ENCODE data around the gene RNASE11. TPM values are rescaled to one million over a fixed set of nuclear protein-coding genes. Genes with fewer than 3 reads are reported as not detected.

The RNASE11 gene
- total and polyA plus RNA-seq, 2 donors (not counting 1 experiment from before 2014, with no cell fraction given) = not detected

- H3K27ac ChIP-seq (ENCODE audit: low read length in 2 of 2) = no peak overlapping the region
- H4K20me1 ChIP-seq (ENCODE audit: control insufficient read depth, insufficient read depth, low read length, poor library complexity, severe bottlenecking) = no peaks in the 10 kb centered on the region
- POLR2A ChIA-PET = no interaction called here
- intact Hi-C loops (cut with micrococcal nuclease) = no loop called here
- Mint-ChIP-seq H3K27ac (no peak overlapping the region), H3K4me3 (no peak overlapping the region), H3K27me3 (peaks cover 28% of the 10 kb centered on the region), H3K4me1 (no peaks in the 10 kb centered on the region), H3K9me3 (ENCODE audit: insufficient read depth) (no peaks in the 10 kb centered on the region)
- TF ChIP-seq CTCF (IDR thresholded peaks at IDR 0.05) (no peak), EZH2 (IDR thresholded peaks at IDR 0.05; ENCODE audit: borderline replicate concordance, insufficient read depth, low read depth, low read length, poor library complexity, severe bottlenecking) (no peak)
- no peak overlapping the region for H3K9ac ChIP-seq (ENCODE audit: low read length)
- ATAC-seq (ENCODE audit: low read depth) = no peak
- no peaks in the 10 kb centered on the region for H3K79me2 ChIP-seq (ENCODE audit: control insufficient read depth, insufficient read depth, low read length)
- H3K4me2 ChIP-seq (replicated peaks; ENCODE audit: low read depth, low read length, poor library complexity, severe bottlenecking) = no peak overlapping the region
- DNase-seq = no peak
- H2AFZ ChIP-seq (ENCODE audit: insufficient read depth, low read depth, low read length, poor library complexity, severe bottlenecking) = no peak overlapping the region
- no peaks in the 10 kb centered on the region for H3K9me3 ChIP-seq (ENCODE audit: control extremely low read depth in 1 of 3, control insufficient read depth in 2 of 3, insufficient read depth in 1 of 3, low read length in 2 of 3)
- no peaks in the 10 kb centered on the region for H3K4me1 ChIP-seq (ENCODE audit: control insufficient read depth in 2 of 2, insufficient read depth in 2 of 2, low read length in 2 of 2)
- H3K27me3 ChIP-seq (replicated peaks in 1 of 4; ENCODE audit: control extremely low read depth in 1 of 4, control insufficient read depth in 3 of 4, insufficient read depth in 4 of 4, low read length in 3 of 4) = peaks cover 0 to 8% (median 1%) of the 10 kb centered on the region in 4 experiments
- WGBS (ENCODE audit: insufficient coverage) = 90% methylated on average over 9 of the region's 10 CpGs
- CTCF ChIA-PET = interaction anchor here (0.8 kb wide), 1 partner anchor 17 kb away, joined by 3 read pairs; no protein-coding TSS in a partner anchor
- no peak overlapping the region for H3K4me3 ChIP-seq (ENCODE audit: control extremely low read depth in 1 of 5, extremely low read depth in 1 of 5, insufficient read depth in 1 of 5, low read depth in 2 of 5, low read length in 4 of 5)
- H3K36me3 ChIP-seq (replicated peaks in 1 of 2; ENCODE audit: control extremely low read depth in 1 of 2, control insufficient read depth in 1 of 2, extremely low read depth in 1 of 2, insufficient read depth in 2 of 2, low read length in 1 of 2) = no peaks in the 10 kb centered on the region
These were observed 39.2 kb downstream of the RNASE11 start for GRCh38 chr14:20548414-20549158.

- no peaks in the 10 kb centered on the region for H3K4me1 Mint-ChIP-seq
- no peak overlapping the region for H3K27ac ChIP-seq (ENCODE audit: low read length in 2 of 2)
- H3K4me3 ChIP-seq (ENCODE audit: control extremely low read depth in 1 of 5, extremely low read depth in 1 of 5, insufficient read depth in 1 of 5, low read depth in 2 of 5, low read length in 4 of 5) = no peak overlapping the region
- H3K4me2 ChIP-seq (replicated peaks; ENCODE audit: low read depth, low read length, poor library complexity, severe bottlenecking) = no peak overlapping the region
- H3K4me3 Mint-ChIP-seq = no peak overlapping the region
- H3K9me3 ChIP-seq (ENCODE audit: control extremely low read depth in 1 of 3, control insufficient read depth in 2 of 3, insufficient read depth in 1 of 3, low read length in 2 of 3) = no peaks in the 10 kb centered on the region
- H3K79me2 ChIP-seq (ENCODE audit: control insufficient read depth, insufficient read depth, low read length) = no peaks in the 10 kb centered on the region
- H4K20me1 ChIP-seq (ENCODE audit: control insufficient read depth, insufficient read depth, low read length, poor library complexity, severe bottlenecking) = no peaks in the 10 kb centered on the region
- WGBS (ENCODE audit: insufficient coverage) = 89% methylated on average over 1 of the region's 3 CpGs
- no peak overlapping the region for H2AFZ ChIP-seq (ENCODE audit: insufficient read depth, low read depth, low read length, poor library complexity, severe bottlenecking)
- H3K27me3 Mint-ChIP-seq = peaks cover 37% of the 10 kb centered on the region
- intact Hi-C loops (cut with micrococcal nuclease) = no loop called here
- ChIA-PET POLR2A (no interaction called here), CTCF (no interaction called here)
- no peak overlapping the region for H3K27ac Mint-ChIP-seq
- no peak for ATAC-seq (ENCODE audit: low read depth)
- H3K27me3 ChIP-seq (replicated peaks in 1 of 4; ENCODE audit: control extremely low read depth in 1 of 4, control insufficient read depth in 3 of 4, insufficient read depth in 4 of 4, low read length in 3 of 4) = peaks cover 0 to 8% (median 1%) of the 10 kb centered on the region in 4 experiments
- H3K4me1 ChIP-seq (ENCODE audit: control insufficient read depth in 2 of 2, insufficient read depth in 2 of 2, low read length in 2 of 2) = no peaks in the 10 kb centered on the region
- H3K9me3 Mint-ChIP-seq (ENCODE audit: insufficient read depth) = no peaks in the 10 kb centered on the region
- no peak overlapping the region for H3K9ac ChIP-seq (ENCODE audit: low read length)
- TF ChIP-seq EZH2 (IDR thresholded peaks at IDR 0.05; ENCODE audit: borderline replicate concordance, insufficient read depth, low read depth, low read length, poor library complexity, severe bottlenecking) (no peak), CTCF (IDR thresholded peaks at IDR 0.05) (no peak)
- no peak for DNase-seq
- no peaks in the 10 kb centered on the region for H3K36me3 ChIP-seq (replicated peaks in 1 of 2; ENCODE audit: control extremely low read depth in 1 of 2, control insufficient read depth in 1 of 2, extremely low read depth in 1 of 2, insufficient read depth in 2 of 2, low read length in 1 of 2)
These were observed 40.9 kb downstream of the RNASE11 start for GRCh38 chr14:20546877-20547276.
